Activated CD8-positive, alpha-beta memory T cell treated with anti-CD3 and anti-CD28 coated beads for 4 hours (primary cell): Measurements from ENCODE around the gene TMEM98.
"Not testable (repeated sequence)": the region's sequence is repeated elsewhere in the genome, so short reads cannot be mapped to it uniquely, and the experiment has no call there.

Source experiments
- DNase-seq, 2 donors: peaks; one replicate each; pipeline ENCODE4 v3.0.0-alpha.2; 2020; ENCODE audit warnings: low read depth in 2 of 2

TMEM98 gene

DNA sequence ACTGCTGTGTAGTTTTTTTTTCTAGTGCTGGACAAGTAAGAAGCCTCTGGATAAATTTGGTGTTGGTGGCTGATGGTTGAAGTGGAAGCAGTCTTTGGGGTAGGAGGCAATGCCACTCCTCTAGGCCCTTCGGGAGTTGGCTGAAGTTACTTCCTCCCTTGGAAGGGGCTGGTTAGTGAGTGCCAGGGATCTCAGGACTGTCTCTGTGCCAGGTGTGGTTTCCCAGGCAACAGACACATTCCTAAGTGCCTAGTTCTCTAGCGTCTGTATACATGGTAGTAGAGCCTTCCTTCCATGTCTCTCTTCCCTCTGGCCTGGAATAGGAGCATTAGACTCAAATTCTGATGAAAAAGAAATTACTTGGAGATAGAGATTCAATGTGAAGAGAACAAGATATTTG is 15.3 kb downstream of the TMEM98 start:
- no peak for DNase-seq

DNA sequence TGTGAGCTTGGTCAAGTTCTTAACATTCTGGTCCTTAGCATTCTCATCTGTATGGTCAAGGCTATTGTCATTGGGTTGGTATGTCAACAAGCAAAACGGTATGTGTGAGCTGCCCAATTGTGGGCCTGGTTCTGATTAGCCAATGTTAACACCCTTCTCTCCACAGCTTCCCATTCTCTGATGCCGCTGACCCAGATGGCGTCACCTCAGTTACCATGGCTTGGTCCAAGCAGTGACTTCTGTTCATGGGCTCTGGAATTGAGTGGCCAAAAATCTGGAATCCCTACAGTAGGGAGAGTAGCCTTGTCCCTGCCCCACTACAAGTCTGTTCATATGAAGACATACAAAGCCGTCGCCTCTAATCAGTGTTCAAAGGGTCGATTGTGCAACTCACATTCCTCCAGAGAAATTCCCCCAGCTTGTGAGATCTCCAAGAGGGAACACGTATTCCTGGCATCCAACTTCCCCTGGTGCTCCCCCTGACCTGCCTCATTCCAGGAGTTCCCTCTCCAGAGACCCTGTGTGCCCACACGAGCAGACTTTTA is 15.8 kb downstream of the TMEM98 start:
- no peak for DNase-seq

- DNase-seq = no peak
Observed at GRCh38 chr17:32944248-32945020, 16.5 kb downstream of the TMEM98 start.

GRCh38 chr17:32946375-32947135 is 18.6 kb downstream of the TMEM98 start:
- DNase-seq = no peak

GRCh38 chr17:32947736-32948135 is 19.8 kb downstream of the TMEM98 start:
- DNase-seq = no peak

DNA sequence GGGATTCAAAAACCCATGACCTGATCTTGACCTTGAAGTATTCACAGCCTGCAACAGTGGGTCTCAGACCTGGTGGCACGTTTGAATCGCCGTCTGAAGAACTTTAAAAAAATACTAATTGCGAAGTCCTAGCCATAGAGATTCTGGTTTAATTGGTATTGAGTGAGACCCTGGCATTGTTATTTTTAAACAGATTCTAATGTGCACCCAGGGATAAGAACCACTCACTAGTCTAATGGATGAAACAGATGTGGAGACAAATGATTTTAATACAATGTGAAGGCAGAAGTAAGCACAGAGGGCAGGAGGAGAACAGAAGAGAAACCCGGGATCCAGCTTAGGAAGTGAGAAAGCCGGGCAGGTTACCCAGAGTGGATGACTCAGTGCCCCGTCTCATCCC is 21.2 kb downstream of the TMEM98 start:
- no peak for DNase-seq

GRCh38 chr17:32952491-32952890 is 24.5 kb downstream of the TMEM98 start:
- not testable (repeated sequence) for DNase-seq

GRCh38 chr17:32953045-32953444 is 25.1 kb downstream of the TMEM98 start:
- no peak for DNase-seq

DNA sequence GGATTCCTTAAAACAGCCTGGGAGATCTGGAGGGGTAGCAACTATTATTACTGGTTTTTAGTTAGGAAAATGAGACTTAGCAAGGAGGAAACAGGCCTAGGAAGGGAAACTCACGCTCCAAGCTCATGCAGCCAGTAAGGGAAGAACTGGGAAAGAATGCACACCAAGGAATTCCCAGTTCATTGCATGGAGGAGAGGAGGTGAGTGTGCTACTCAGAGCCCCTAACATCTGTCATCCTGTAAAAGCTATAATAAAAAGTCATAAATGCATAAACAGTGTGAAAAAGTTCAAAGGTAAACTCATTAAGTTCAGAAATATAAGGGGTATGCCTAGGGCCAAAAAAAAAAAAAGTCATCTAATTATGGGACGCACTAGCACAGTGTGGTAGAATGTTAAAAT is 25.9 kb downstream of the TMEM98 start:
- no peak for DNase-seq

GRCh38 chr17:32954477-32954876 is 26.5 kb downstream of the TMEM98 start:
- no peak for DNase-seq

DNA sequence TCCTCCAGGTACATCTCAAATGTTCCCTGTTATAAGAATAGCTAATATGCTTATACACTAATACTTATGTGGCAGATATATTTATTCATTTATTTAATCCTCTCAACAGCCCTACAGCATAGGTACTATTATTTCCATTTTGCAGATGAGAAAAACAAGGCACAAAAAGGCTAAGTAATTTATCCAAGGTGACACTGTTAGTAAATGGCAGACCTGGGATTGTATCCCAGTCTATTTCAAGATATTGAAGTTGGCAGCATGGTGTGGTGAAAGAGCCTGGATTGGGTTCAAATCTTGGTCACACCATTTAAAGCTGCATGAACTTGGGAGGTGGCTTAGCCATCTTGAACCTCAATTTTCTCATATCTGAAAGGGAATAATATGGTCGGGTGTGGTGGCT is 27.2 kb downstream of the TMEM98 start:
- DNase-seq = no peak

DNA sequence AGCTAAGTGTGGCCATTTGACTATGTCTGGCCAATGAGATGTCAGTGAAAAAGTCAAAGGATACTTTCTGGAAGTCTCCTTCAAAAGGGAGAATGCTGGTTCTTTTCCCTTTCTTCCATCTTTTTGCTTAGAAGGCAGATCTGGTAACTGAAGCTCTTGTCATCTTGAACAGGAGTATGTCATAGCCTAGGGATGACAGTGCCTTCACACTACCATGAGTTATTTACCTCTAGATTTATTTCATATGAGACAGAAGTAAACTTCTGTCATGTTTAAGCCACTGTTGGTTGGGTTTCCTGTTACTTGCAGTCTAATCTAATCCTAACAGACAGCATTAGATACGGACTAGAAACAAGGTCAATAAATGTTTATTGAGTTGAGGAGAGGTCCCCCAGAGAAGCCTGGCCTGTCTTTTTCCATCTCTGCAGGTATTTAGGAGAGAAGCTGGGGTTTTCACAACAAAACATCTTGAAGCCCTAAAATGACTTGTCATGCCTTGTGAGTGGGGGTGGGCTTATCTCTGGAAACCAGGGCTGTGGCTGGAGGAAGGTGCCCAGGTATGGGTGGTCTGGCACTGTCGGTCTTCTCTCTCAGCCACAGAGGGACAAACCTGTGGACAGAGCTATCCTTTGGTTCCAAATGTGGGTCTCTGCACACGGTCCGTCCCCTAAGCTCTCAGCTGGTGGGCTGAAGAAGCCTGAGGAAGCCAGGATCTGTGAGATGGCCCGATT is 28.5 kb downstream of the TMEM98 start:
- DNase-seq = no peak

GRCh38 chr17:32958418-32958817 is 30.5 kb downstream of the TMEM98 start:
- DNase-seq = no peak

GRCh38 chr17:32960815-32961214 is 32.9 kb downstream of the TMEM98 start:
- no peak for DNase-seq

GRCh38 chr17:32962320-32962711 is 34.4 kb downstream of the TMEM98 start:
- no peak for DNase-seq

DNA sequence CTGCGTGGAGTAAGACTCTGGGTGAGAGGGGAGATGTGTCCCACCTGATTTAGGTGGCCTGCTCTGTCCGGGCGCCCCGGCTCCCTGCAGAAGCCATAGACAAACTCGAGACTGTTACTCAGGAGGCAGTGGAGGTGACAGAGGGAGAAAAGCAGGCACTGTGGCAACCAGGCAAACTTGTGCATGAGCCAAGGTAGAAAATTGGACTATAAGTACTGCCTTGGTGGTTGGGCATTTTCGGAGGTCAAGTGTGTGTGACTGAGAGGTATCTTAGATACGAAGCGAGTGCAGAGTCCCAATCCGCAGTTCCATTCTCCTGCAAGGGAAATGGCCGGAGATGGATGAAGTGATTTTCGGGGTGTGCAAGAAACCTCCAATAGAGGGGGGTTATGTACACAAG is 36.6 kb downstream of the TMEM98 start:
- DNase-seq = no peak

- DNase-seq = not testable (repeated sequence)
Observed at GRCh38 chr17:32969231-32969630, 41.3 kb downstream of the TMEM98 start.

DNA sequence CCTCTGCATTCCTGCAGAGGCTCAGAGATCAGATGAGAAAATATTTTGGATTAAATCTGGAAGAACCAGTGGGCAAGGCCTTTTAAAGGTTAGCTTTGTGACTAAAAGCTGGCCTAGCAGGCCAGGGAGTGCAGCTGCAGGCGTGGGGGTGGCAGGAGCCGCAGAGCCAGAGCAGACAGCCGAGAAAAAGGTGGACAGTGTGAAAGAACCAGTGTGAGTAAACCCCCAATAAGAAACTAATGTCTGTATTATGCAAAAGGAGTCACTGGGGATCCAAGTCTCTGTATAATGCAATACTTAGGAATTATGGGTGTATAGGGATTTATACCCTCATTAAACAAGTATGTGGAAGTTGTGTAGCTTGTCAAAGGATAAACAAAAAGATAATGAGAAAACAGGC is 42.3 kb downstream of the TMEM98 start:
- no peak for DNase-seq

GRCh38 chr17:32971171-32971570 is 43.2 kb downstream of the TMEM98 start:
- DNase-seq = no peak

GRCh38 chr17:32976131-32976530 is 48.2 kb downstream of the TMEM98 start:
- DNase-seq = no peak

DNA sequence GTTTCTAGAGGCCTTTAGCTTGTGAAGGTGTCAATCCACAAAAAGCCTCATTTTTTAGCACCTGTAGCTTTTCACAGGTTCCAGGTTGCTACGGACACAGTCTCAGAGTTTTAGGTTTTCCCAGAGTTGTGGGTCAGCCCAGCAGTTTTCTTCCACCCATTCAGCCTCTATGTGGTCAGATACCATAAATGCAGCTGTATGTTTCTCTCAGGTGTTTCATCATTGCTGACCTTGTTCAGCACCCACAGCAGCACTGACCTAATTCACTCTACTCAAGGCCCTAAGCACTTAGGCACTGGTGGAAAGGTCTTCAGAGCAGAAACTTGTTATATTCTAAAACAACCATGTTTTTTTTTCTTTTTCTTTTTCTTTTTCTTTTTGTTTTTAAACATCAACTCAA is 48.7 kb downstream of the TMEM98 start:
- no peak for DNase-seq

DNA sequence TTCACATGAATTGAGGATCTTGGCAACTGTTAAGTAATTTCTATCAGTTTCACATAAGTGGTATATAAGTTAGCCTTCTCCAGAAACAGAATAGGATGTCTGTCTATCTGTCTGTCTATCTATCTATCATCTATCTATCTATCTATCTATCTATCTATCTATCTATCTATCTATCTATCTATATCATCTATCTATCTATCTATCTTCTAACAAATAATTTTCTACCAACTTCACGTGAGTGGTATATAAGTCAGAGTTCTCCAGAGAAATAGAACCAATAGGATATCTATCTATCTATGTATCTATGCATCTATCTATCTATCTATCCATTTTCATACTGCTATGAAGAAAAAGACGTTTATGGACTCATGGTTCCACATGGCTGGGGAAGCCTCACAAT is 52.3 kb downstream of the TMEM98 start:
- DNase-seq = no peak
